GM12872 (cell line): ENCODE results near the gene MRPL39.

ENCODE experiments used
- CTCF ChIP-seq: IDR thresholded peaks from 3 replicates; pipeline ENCODE4 v1.5.1; 2011; ENCODE audit warnings: low read depth, mild to moderate bottlenecking, low read length, moderate library complexity; ENCODE audit not compliant: insufficient read depth

The MRPL39 gene

GRCh38 chr21:25566645-25567044, 40.6 kb downstream of the MRPL39 start:
- TF ChIP-seq CTCF: no peak

GRCh38 chr21:25565272-25566211, 41.7 kb downstream of the MRPL39 start:
- no peak for TF ChIP-seq CTCF

- no peak for TF ChIP-seq CTCF
Observed at GRCh38 chr21:25564349-25564948, 42.8 kb downstream of the MRPL39 start.

GRCh38 chr21:25563361-25564116, 43.7 kb downstream of the MRPL39 start:
- no peak for TF ChIP-seq CTCF

GRCh38 chr21:25562660-25563059, 44.6 kb downstream of the MRPL39 start:
- TF ChIP-seq CTCF: no peak

- peak; percentile 13; the same call in 1 of the 3 replicates for TF ChIP-seq CTCF
Observed at GRCh38 chr21:25561668-25562641, 45.3 kb downstream of the MRPL39 start.
